Body of pancreas (tissue), 4 donors: ENCODE data around the gene GOLGA1. TPM values are rescaled to one million over a fixed set of nuclear protein-coding genes. Genes with fewer than 3 reads are reported as not detected.
A peak's percentile ranks its signal among the peaks of the same experiment; 100 is the strongest.

ENCODE experiments used
- ATAC-seq: fragments of 150-250 bp; one replicate; pipeline ENCODE4 v1.9.1; 2016
- DNase-seq, 4 donors: peaks; one replicate each; pipeline ENCODE4 v3.0.0-alpha.2; 2019
- H3K27ac ChIP-seq, 4 donors: fragments of 200-600 bp; sonication (generic); 1 replicate in 3 of 4; 2 replicates in 1 of 4; pipeline versions ENCODE4 v1.5.1 to v1.6.1; 2016 to 2019; ENCODE audit warnings: mild to moderate bottlenecking in 1 of 4, mixed read lengths in 1 of 4, moderate library complexity in 1 of 4
- H3K27me3 ChIP-seq, 2 donors: fragments of 200-600 bp; sonication (generic); one replicate each; pipeline ENCODE4 v1.6.0; 2016; ENCODE audit warnings: mild to moderate bottlenecking in 1 of 2
- H3K36me3 ChIP-seq, 2 donors: fragments of 200-600 bp; sonication (generic); replicated peaks in 1 of 2; 2 replicates each; pipeline ENCODE4 v1.5.1; 2016; ENCODE audit warnings: low read depth in 2 of 2; ENCODE audit not compliant: insufficient read depth in 1 of 2
- H3K4me1 ChIP-seq: fragments of 200-600 bp; sonication (generic); one replicate; pipeline ENCODE4 v1.6.0; 2016
- H3K4me3 ChIP-seq, 2 donors: fragments of 200-600 bp; sonication (generic); 1 replicate in 1 of 2; 2 replicates in 1 of 2; pipeline ENCODE4 v1.5.1; 2016 to 2019
- H3K9me3 ChIP-seq, 3 donors: fragments of 200-600 bp; sonication (generic); 1 replicate in 2 of 3; 2 replicates in 1 of 3; pipeline ENCODE4 v1.5.1; 2016
- CTCF ChIP-seq, 7 experiments: fragments of 450-650 bp in 4 of 7; fragments of 200-600 bp in 3 of 7; sonication (generic) in 3 of 7; IDR thresholded peaks; one replicate each; pipeline ENCODE4 v1.5.1; 2016 to 2019; ENCODE audit warnings: antibody characterized with exemption in 7 of 7
- POLR2A ChIP-seq, 3 donors: fragments of 450-650 bp; IDR thresholded peaks; one replicate each; pipeline ENCODE4 v1.6.1; 2016; ENCODE audit warnings: antibody characterized with exemption in 3 of 3, mild to moderate bottlenecking in 2 of 3
- WGBS, 2 donors: methylation state at CpG; one replicate each; pipeline ENCODE4 v1.1.5; 2017; 5-methylcytosine and 5-hydroxymethylcytosine counted together
- intact Hi-C: fragments of 100-400 bp; cut with DNase I; formaldehyde crosslinking; loops from one replicate; pipeline ENCODE4 v1.15.1; 2023
- total RNA-seq, 2 donors: library from RNA; depleted of rRNA; stranded (reverse); fragments of >200 nt; gene quantifications; one replicate each; pipeline ENCODE4 v1.1.0, GENCODE V29; 2016

Gene GOLGA1
- total RNA-seq, 2 donors from 2014 or later: 14.5 to 32.6 TPM

GRCh38 chr9:124859803-124860581 lies 80.9 kb downstream of the GOLGA1 start:
- intact Hi-C loops: loop anchor here (10.0 kb wide), 1 partner anchor 285 kb away; the partner anchor contains the start of gene SCAI
- peak overlapping the region in 2 of 4 donors; percentile 86 to 97 for H3K27ac ChIP-seq

GRCh38 chr9:124858330-124859046 lies 82.4 kb downstream of the GOLGA1 start:
- 61 to 69% methylated on average over 3 to 9 of the region's 9 CpGs for WGBS, 2 donors
- H3K4me1 ChIP-seq: peaks cover 44% of the 10 kb centered on the region
- peaks cover 14 to 25% of the 10 kb centered on the region in 2 donors for H3K36me3 ChIP-seq
- ATAC-seq: no peak
- intact Hi-C loops: loop anchor here (10.0 kb wide), 1 partner anchor 286 kb away; the partner anchor contains the start of gene SCAI
- TF ChIP-seq CTCF (IDR thresholded peaks at IDR 0.05) (no peak), POLR2A (IDR thresholded peaks at IDR 0.05) (no peak)
- H3K27me3 ChIP-seq: no peaks in the 10 kb centered on the region
- H3K9me3 ChIP-seq: no peaks in the 10 kb centered on the region
- no peak overlapping the region for H3K4me3 ChIP-seq
- no peak for DNase-seq
- H3K27ac ChIP-seq: no peak overlapping the region

More at GRCh38 chr9:124859803-124860581, 80.9 kb downstream of the GOLGA1 start:
- Histone ChIP-seq H3K9me3 (no peaks in the 10 kb centered on the region), H3K4me1 (peaks cover 51% of the 10 kb centered on the region), H3K36me3 (peaks cover 14 to 25% of the 10 kb centered on the region in 2 donors), H3K4me3 (no peak overlapping the region), H3K27me3 (no peaks in the 10 kb centered on the region)
- 32 to 48% methylated on average over 10 of the region's 10 CpGs for WGBS, 2 donors
- ATAC-seq: no peak
- TF ChIP-seq POLR2A (IDR thresholded peaks at IDR 0.05): no peak
- TF ChIP-seq CTCF (IDR thresholded peaks at IDR 0.05): no peak
- no peak for DNase-seq

GRCh38 chr9:124857533-124858162 lies 83.2 kb downstream of the GOLGA1 start:
- Histone ChIP-seq H3K27ac (no peak overlapping the region), H3K27me3 (no peaks in the 10 kb centered on the region), H3K36me3 (peaks cover 14 to 25% of the 10 kb centered on the region in 2 donors), H3K9me3 (no peaks in the 10 kb centered on the region), H3K4me3 (no peak overlapping the region), H3K4me1 (peaks cover 45% of the 10 kb centered on the region)
- 80 to 88% methylated on average over 12 to 24 of the region's 24 CpGs for WGBS, 2 donors
- no peak for ATAC-seq
- intact Hi-C loops: loop anchor here (10.0 kb wide), 1 partner anchor 287 kb away; the partner anchor contains the start of gene SCAI
- DNase-seq: peak in 1 of 4 donors; percentile 40
- no peak for TF ChIP-seq POLR2A (IDR thresholded peaks at IDR 0.05)
- no peak for TF ChIP-seq CTCF (IDR thresholded peaks at IDR 0.05)

- Histone ChIP-seq H3K9me3 (no peaks in the 10 kb centered on the region), H3K4me3 (no peak overlapping the region), H3K27me3 (no peaks in the 10 kb centered on the region), H3K4me1 (peaks cover 46% of the 10 kb centered on the region), H3K27ac (no peak overlapping the region), H3K36me3 (peaks cover 14 to 25% of the 10 kb centered on the region in 2 donors)
- DNase-seq: peak in 2 of 4 donors; percentile 41 to 60
- no peak for ATAC-seq
- WGBS, 2 donors: 44 to 56% methylated on average over 3 to 12 of the region's 16 CpGs
- TF ChIP-seq POLR2A (IDR thresholded peaks at IDR 0.05) (no peak), CTCF (IDR thresholded peaks at IDR 0.05) (peak in 4 of 7 experiments; percentile 24 to 47 (median 35))
- intact Hi-C loops: loop anchor here (2.0 to 10.0 kb wide), 2 partner anchors 83 to 289 kb away; partner anchors contain the start of gene SCAI
These were observed 84.7 kb downstream of the GOLGA1 start for GRCh38 chr9:124855944-124856765.
